ENCODE results near the gene SPIB.

Gene SPIB

GRCh38 chr19:50419580-50420035, 870 bp downstream of the SPIB start:
- H3K14ac ChIP-seq (ENCODE audit: low read length in 2 of 2): no peak overlapping the region
- DNase-seq: no peak

GRCh38 chr19:50420127-50420526, 1.4 kb downstream of the SPIB start:
- Histone ChIP-seq H3K79me1 (replicated peaks; ENCODE audit: low read length, poor library complexity, severe bottlenecking) (no peaks in the 10 kb centered on the region), H4K8ac (ENCODE audit: low read length) (no peak overlapping the region), H3K36me3 (ENCODE audit: control insufficient read depth in 1 of 2, insufficient read depth in 2 of 2, low read depth in 1 of 2, low read length in 2 of 2) (peaks cover 0 to 12% of the 10 kb centered on the region in 2 experiments), H3K4ac (ENCODE audit: low read depth in 1 of 2, low read length in 2 of 2) (no peak overlapping the region), H3K27ac (ENCODE audit: low read length, poor library complexity, severe bottlenecking) (no peak overlapping the region), H3K9me3 (ENCODE audit: control insufficient read depth, low read length) (peaks cover 2% of the 10 kb centered on the region), H3K14ac (ENCODE audit: low read length in 2 of 2) (no peak overlapping the region), H2AK5ac (ENCODE audit: low read length, severe bottlenecking) (no peak overlapping the region), H2BK120ac (ENCODE audit: low read depth, low read length) (no peak overlapping the region), H2BK5ac (ENCODE audit: low read depth, low read length, poor library complexity, severe bottlenecking) (no peak overlapping the region), H2BK12ac (ENCODE audit: low read length in 2 of 2) (no peak overlapping the region), H3K4me2 (ENCODE audit: low read length, poor library complexity, severe bottlenecking) (no peak overlapping the region), H4K91ac (ENCODE audit: low read length) (no peak overlapping the region), H2BK15ac (ENCODE audit: low read depth, poor library complexity, severe bottlenecking) (no peak overlapping the region), H3K18ac (ENCODE audit: low read depth in 1 of 2, low read length in 2 of 2) (no peak overlapping the region), H3K9ac (ENCODE audit: low read length) (no peak overlapping the region), H3K4me1 (ENCODE audit: control insufficient read depth, insufficient read depth, low read depth, low read length) (peaks cover 12% of the 10 kb centered on the region), H3K27me3 (ENCODE audit: control insufficient read depth in 1 of 2, insufficient read depth in 1 of 2, low read length in 2 of 2) (peaks cover 23 to 43% of the 10 kb centered on the region in 2 experiments), H2AFZ (ENCODE audit: low read depth, low read length) (no peak overlapping the region), H3K23ac (ENCODE audit: low read length in 2 of 2) (no peak overlapping the region), H3K4me3 (ENCODE audit: insufficient read depth in 1 of 2, low read depth in 1 of 2, low read length in 2 of 2) (no peak overlapping the region)
- WGBS: 56% methylated on average over 3 of the region's 3 CpGs
- DNase-seq: no peak

More at GRCh38 chr19:50419580-50420035, 870 bp downstream of the SPIB start:
- Histone ChIP-seq H3K27ac (ENCODE audit: low read length, poor library complexity, severe bottlenecking) (no peak overlapping the region), H4K8ac (ENCODE audit: low read length) (no peak overlapping the region), H4K91ac (ENCODE audit: low read length) (no peak overlapping the region), H2BK12ac (ENCODE audit: low read length in 2 of 2) (no peak overlapping the region), H3K4me2 (ENCODE audit: low read length, poor library complexity, severe bottlenecking) (no peak overlapping the region), H2AK5ac (ENCODE audit: low read length, severe bottlenecking) (no peak overlapping the region), H2BK5ac (ENCODE audit: low read depth, low read length, poor library complexity, severe bottlenecking) (no peak overlapping the region), H2AFZ (ENCODE audit: low read depth, low read length) (no peak overlapping the region), H3K9ac (ENCODE audit: low read length) (no peak overlapping the region), H3K79me1 (replicated peaks; ENCODE audit: low read length, poor library complexity, severe bottlenecking) (no peaks in the 10 kb centered on the region), H3K36me3 (ENCODE audit: control insufficient read depth in 1 of 2, insufficient read depth in 2 of 2, low read depth in 1 of 2, low read length in 2 of 2) (peaks cover 0 to 17% of the 10 kb centered on the region in 2 experiments), H3K18ac (ENCODE audit: low read depth in 1 of 2, low read length in 2 of 2) (no peak overlapping the region), H3K4me3 (ENCODE audit: insufficient read depth in 1 of 2, low read depth in 1 of 2, low read length in 2 of 2) (no peak overlapping the region), H3K27me3 (ENCODE audit: control insufficient read depth in 1 of 2, insufficient read depth in 1 of 2, low read length in 2 of 2) (peaks cover 23 to 43% of the 10 kb centered on the region in 2 experiments), H3K23ac (ENCODE audit: low read length in 2 of 2) (no peak overlapping the region), H3K4ac (ENCODE audit: low read depth in 1 of 2, low read length in 2 of 2) (no peak overlapping the region), H2BK15ac (ENCODE audit: low read depth, poor library complexity, severe bottlenecking) (no peak overlapping the region), H3K4me1 (ENCODE audit: control insufficient read depth, insufficient read depth, low read depth, low read length) (peaks cover 13% of the 10 kb centered on the region), H2BK120ac (ENCODE audit: low read depth, low read length) (no peak overlapping the region), H3K9me3 (ENCODE audit: control insufficient read depth, low read length) (peaks cover 2% of the 10 kb centered on the region)
- WGBS: 11% methylated on average over 5 of the region's 8 CpGs

DNA sequence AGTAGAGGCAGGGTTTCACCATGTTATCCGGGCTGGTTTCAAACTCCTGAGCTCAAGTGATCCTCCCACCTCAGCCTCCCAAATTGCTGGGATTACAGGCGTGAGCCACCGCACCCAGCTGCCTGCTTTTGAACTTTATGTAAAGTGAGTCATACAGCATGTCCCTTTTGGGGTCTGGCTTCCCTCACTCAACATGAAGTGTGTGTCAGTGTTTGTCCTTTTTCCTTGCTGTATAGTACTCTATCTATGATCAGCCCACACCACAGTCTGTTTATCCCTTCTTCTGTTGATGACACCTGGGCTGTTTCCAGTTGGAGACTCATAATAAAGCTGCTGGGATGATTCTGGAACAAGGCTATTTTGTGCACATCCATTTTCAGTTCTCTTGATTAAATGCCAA, 2.1 kb downstream of the SPIB start:
- 67% methylated on average over 3 of the region's 3 CpGs for WGBS
- no peaks in the 10 kb centered on the region for H3K79me1 ChIP-seq (replicated peaks; ENCODE audit: low read length, poor library complexity, severe bottlenecking)
- H3K9me3 ChIP-seq (ENCODE audit: control insufficient read depth, low read length): peaks cover 2% of the 10 kb centered on the region
- no peak overlapping the region for H3K4me3 ChIP-seq (ENCODE audit: insufficient read depth in 1 of 2, low read depth in 1 of 2, low read length in 2 of 2)
- no peak overlapping the region for H2BK12ac ChIP-seq (ENCODE audit: low read length in 2 of 2)
- no peak overlapping the region for H2BK120ac ChIP-seq (ENCODE audit: low read depth, low read length)
- H3K9ac ChIP-seq (ENCODE audit: low read length): no peak overlapping the region
- peaks cover 10% of the 10 kb centered on the region for H3K4me1 ChIP-seq (ENCODE audit: control insufficient read depth, insufficient read depth, low read depth, low read length)
- H2BK15ac ChIP-seq (ENCODE audit: low read depth, poor library complexity, severe bottlenecking): no peak overlapping the region
- peaks cover 23 to 43% of the 10 kb centered on the region in 2 experiments for H3K27me3 ChIP-seq (ENCODE audit: control insufficient read depth in 1 of 2, insufficient read depth in 1 of 2, low read length in 2 of 2)
- H3K14ac ChIP-seq (ENCODE audit: low read length in 2 of 2): no peak overlapping the region
- no peak overlapping the region for H4K91ac ChIP-seq (ENCODE audit: low read length)
- no peak overlapping the region for H2BK5ac ChIP-seq (ENCODE audit: low read depth, low read length, poor library complexity, severe bottlenecking)
- no peak overlapping the region for H3K4ac ChIP-seq (ENCODE audit: low read depth in 1 of 2, low read length in 2 of 2)
- peaks cover 0 to 5% of the 10 kb centered on the region in 2 experiments for H3K36me3 ChIP-seq (ENCODE audit: control insufficient read depth in 1 of 2, insufficient read depth in 2 of 2, low read depth in 1 of 2, low read length in 2 of 2)
- H2AK5ac ChIP-seq (ENCODE audit: low read length, severe bottlenecking): no peak overlapping the region
- H2AFZ ChIP-seq (ENCODE audit: low read depth, low read length): no peak overlapping the region
- no peak overlapping the region for H3K23ac ChIP-seq (ENCODE audit: low read length in 2 of 2)
- no peak overlapping the region for H3K18ac ChIP-seq (ENCODE audit: low read depth in 1 of 2, low read length in 2 of 2)
- no peak overlapping the region for H3K27ac ChIP-seq (ENCODE audit: low read length, poor library complexity, severe bottlenecking)
- no peak overlapping the region for H3K4me2 ChIP-seq (ENCODE audit: low read length, poor library complexity, severe bottlenecking)
- no peak overlapping the region for H4K8ac ChIP-seq (ENCODE audit: low read length)
- no peak for DNase-seq

GRCh38 chr19:50422397-50423278, 3.9 kb downstream of the SPIB start:
- DNase-seq: no peak

More at GRCh38 chr19:50422397-50423278, 3.9 kb downstream of the SPIB start:
- no peaks in the 10 kb centered on the region for H3K36me3 ChIP-seq (ENCODE audit: control insufficient read depth in 1 of 2, insufficient read depth in 2 of 2, low read depth in 1 of 2, low read length in 2 of 2)
- no peak overlapping the region for H3K4ac ChIP-seq (ENCODE audit: low read depth in 1 of 2, low read length in 2 of 2)
- no peak overlapping the region for H2BK12ac ChIP-seq (ENCODE audit: low read length in 2 of 2)
- H3K4me1 ChIP-seq (ENCODE audit: control insufficient read depth, insufficient read depth, low read depth, low read length): peaks cover 11% of the 10 kb centered on the region
- H3K27ac ChIP-seq (ENCODE audit: low read length, poor library complexity, severe bottlenecking): no peak overlapping the region
- no peak overlapping the region for H2BK120ac ChIP-seq (ENCODE audit: low read depth, low read length)
- H3K9me3 ChIP-seq (ENCODE audit: control insufficient read depth, low read length): peaks cover 2% of the 10 kb centered on the region
- no peak overlapping the region for H3K18ac ChIP-seq (ENCODE audit: low read depth in 1 of 2, low read length in 2 of 2)
- H3K27me3 ChIP-seq (ENCODE audit: control insufficient read depth in 1 of 2, insufficient read depth in 1 of 2, low read length in 2 of 2): peaks cover 23 to 43% of the 10 kb centered on the region in 2 experiments
- no peak overlapping the region for H4K8ac ChIP-seq (ENCODE audit: low read length)
- H3K23ac ChIP-seq (ENCODE audit: low read length in 2 of 2): no peak overlapping the region
- WGBS: 85% methylated on average over 12 of the region's 18 CpGs
- no peak overlapping the region for H3K14ac ChIP-seq (ENCODE audit: low read length in 2 of 2)
- H2AK5ac ChIP-seq (ENCODE audit: low read length, severe bottlenecking): no peak overlapping the region
- no peak overlapping the region for H3K9ac ChIP-seq (ENCODE audit: low read length)
- no peak overlapping the region for H2AFZ ChIP-seq (ENCODE audit: low read depth, low read length)
- H3K79me1 ChIP-seq (replicated peaks; ENCODE audit: low read length, poor library complexity, severe bottlenecking): no peaks in the 10 kb centered on the region
- H2BK5ac ChIP-seq (ENCODE audit: low read depth, low read length, poor library complexity, severe bottlenecking): no peak overlapping the region
- H4K91ac ChIP-seq (ENCODE audit: low read length): no peak overlapping the region
- no peak overlapping the region for H2BK15ac ChIP-seq (ENCODE audit: low read depth, poor library complexity, severe bottlenecking)
- no peak overlapping the region for H3K4me2 ChIP-seq (ENCODE audit: low read length, poor library complexity, severe bottlenecking)
- no peak overlapping the region for H3K4me3 ChIP-seq (ENCODE audit: insufficient read depth in 1 of 2, low read depth in 1 of 2, low read length in 2 of 2)

Measured in mesenchymal stem cell (in vitro differentiated cells and primary cell).